Motor neuron (in vitro differentiated cells): ENCODE measurements around the gene GAREM1. TPM values are rescaled to one million over a fixed set of nuclear protein-coding genes. Genes with fewer than 3 reads are reported as not detected.

Experiments used
- ATAC-seq, 8 experiments: fragments of 200-7000 bp; cut with Tn5 transposase; replicated peaks in 6 of 8; 2 replicates each; pipeline ENCODE4 v1.8.0; 2021; ENCODE audit warnings: mild to moderate bottlenecking in 8 of 8, moderate library complexity in 8 of 8
- H3K27ac ChIP-seq, 2 donors: fragments of 250-450 bp; sonication (Bioruptor Pico); 2 replicates each; pipeline ENCODE4 v1.9.0; 2021; ENCODE audit warnings: antibody characterized with exemption in 2 of 2, mild to moderate bottlenecking in 2 of 2, moderate library complexity in 1 of 2
- H3K4me1 ChIP-seq, 2 donors: fragments of 250-450 bp; sonication (Bioruptor Pico); replicated peaks in 1 of 2; 2 replicates each; pipeline ENCODE4 v1.6.1; 2021; ENCODE audit warnings: antibody characterized with exemption in 2 of 2, mild to moderate bottlenecking in 2 of 2, moderate library complexity in 1 of 2
- H3K4me3 ChIP-seq, 5 donors: fragments of 250-450 bp; sonication (Bioruptor Pico); 2 replicates each; pipeline ENCODE4 v1.9.0; 2021; ENCODE audit warnings: antibody characterized with exemption in 5 of 5, mild to moderate bottlenecking in 5 of 5, moderate library complexity in 4 of 5
- WGBS, 10 experiments: fragments of 450-650 bp; shearing (Covaris generic); methylation state at CpG; one replicate each; pipeline ENCODE4 v1.0.0; 2022; 5-methylcytosine and 5-hydroxymethylcytosine counted together
- in situ Hi-C, 9 experiments: fragments of 400-800 bp; cut with MboI; loops; one replicate each; pipeline ENCODE4 v1.15.0; 2021; ENCODE audit warnings: low sequenced_read_pairs in 9 of 9, low pct_unique_long_range_greater_than_20kb in 2 of 9; ENCODE audit not compliant: unreplicated experiment in 9 of 9
- total RNA-seq, 8 experiments: library from RNA; unstranded; fragments of 300-600 nt; gene quantifications; 2 replicates each; pipeline versions ENCODE4 v1.2.3 to v1.2.4, GENCODE V29; 2022

The GAREM1 gene
- total RNA-seq, 8 experiments from 2014 or later, result 1.3 to 17.7 (median 3.6) TPM

DNA sequence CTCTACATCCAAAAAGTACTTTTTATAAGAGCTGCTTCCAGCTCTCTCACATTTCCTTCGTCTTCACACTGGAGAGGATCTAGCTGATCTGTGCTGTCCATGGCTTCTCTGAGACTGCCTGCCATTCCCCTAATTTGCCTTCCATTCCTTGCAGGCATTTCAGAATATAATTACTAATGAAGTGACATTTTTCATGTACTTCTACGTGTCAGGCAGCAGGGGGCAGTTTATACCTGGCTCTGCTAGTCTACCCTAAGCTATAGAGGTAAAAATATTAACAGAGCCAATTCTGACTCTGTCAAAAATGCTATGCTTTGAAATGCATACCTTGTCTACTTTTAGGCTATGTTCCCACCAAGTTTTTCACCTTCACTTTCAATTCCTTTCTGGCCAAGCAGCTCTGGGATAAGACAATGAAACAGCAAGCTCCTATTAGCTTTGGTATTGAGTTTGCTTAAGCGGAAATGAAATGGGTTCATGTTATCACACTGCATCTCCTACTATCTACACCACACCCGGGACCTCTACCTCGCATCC lies 198.9 kb downstream of the GAREM1 start:
- no peaks in the 10 kb centered on the region for H3K4me1 ChIP-seq
- peak in 6 of 8 experiments; percentile 32 to 91 (median 72) for ATAC-seq
- WGBS, 10 experiments, result 0 to 80% (median 62%) methylated on average over 1 to 5 of the region's 5 CpGs; no CpG with 5 or more reads in 2 of the 10 experiments
- no peak overlapping the region for H3K4me3 ChIP-seq
- no peak overlapping the region for H3K27ac ChIP-seq
- in situ Hi-C loops, result loop anchor here in 2 of 9 experiments (10.0 to 25.0 kb wide), 2 partner anchors 109 to 283 kb away; no protein-coding TSS in a partner anchor

DNA sequence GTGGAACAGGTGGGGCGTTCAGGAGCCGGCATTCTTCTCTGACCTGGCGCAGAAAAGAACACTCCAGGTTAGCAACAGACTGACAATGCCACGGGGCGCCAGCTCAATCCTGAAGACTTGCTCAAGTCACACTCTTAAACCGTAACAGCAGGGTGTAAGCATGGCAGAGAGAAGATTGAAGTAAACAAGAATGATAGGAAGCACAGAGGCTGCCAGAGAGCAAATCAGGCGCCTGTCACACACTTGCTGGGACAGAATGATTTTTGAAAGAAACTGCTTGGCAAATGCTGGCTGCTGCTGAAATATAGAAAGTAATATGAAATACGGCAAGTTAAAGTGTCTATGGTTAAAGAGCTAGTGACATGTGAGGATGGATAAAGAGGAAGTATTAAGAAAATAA lies 200.3 kb downstream of the GAREM1 start:
- H3K27ac ChIP-seq, result no peak overlapping the region
- no peaks in the 10 kb centered on the region for H3K4me1 ChIP-seq
- H3K4me3 ChIP-seq, result no peak overlapping the region
- no peak for ATAC-seq
- in situ Hi-C loops, result loop anchor here in 2 of 9 experiments (10.0 to 25.0 kb wide), 2 partner anchors 108 to 284 kb away; no protein-coding TSS in a partner anchor
- WGBS, 10 experiments, result 41 to 100% (median 90%) methylated on average over 2 to 7 of the region's 8 CpGs; no CpG with 5 or more reads in 1 of the 10 experiments

DNA sequence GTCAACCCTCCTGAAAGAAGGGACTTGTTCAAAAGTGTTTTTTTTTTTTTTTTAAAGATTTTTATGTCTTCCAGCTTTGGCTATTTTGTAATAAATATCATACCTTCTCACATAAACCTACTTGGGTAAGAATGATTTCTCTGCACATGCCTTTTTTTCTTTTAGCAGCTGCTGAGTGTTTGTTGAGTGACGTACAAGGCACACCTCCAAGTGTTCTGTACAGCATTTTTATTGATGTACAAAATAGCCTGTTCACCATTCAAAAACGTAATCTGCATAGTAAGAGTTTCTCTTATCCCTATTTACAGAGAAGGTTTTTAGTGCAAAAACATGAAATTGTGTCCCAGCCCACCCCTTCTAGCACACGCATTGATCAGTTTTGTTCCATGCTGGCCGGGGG lies 203.2 kb downstream of the GAREM1 start:
- no peak for ATAC-seq
- WGBS, 10 experiments, result 71 to 100% (median 90%) methylated on average over 1 to 4 of the region's 4 CpGs
- in situ Hi-C loops, result loop anchor here in 1 of 9 experiments (25.0 kb wide), 1 partner anchor 105 kb away; no protein-coding TSS in a partner anchor

DNA sequence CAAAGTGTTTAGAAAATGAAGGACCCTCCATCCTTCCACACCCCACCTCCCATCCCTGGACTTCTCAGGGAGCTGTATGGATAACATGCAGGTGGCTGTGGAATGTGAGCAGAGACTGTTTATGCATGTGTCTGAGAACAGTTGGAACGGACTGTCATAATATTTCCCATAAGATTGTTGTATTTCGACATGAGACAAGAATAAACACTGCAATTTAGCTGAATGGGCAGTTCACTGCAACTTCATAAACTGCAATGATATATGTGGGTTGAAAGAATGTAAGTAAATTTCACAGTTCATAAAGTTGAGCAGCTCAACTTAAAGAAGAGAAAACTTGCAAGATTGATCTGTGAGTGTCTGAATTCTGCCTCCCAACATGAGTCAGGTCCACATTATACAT lies 206.3 kb downstream of the GAREM1 start:
- in situ Hi-C loops, result loop anchor here in 1 of 9 experiments (25.0 kb wide), 1 partner anchor 102 kb away; no protein-coding TSS in a partner anchor
- no peak for ATAC-seq
- Histone ChIP-seq H3K27ac (no peak overlapping the region), H3K4me3 (no peak overlapping the region), H3K4me1 (no peaks in the 10 kb centered on the region)
- WGBS, 10 experiments, result 33 to 93% (median 80%) methylated on average over 1 to 2 of the region's 2 CpGs; no CpG with 5 or more reads in 2 of the 10 experiments

More for the DNA sequence above, 203.2 kb downstream of the GAREM1 start:
- Histone ChIP-seq H3K4me3 (no peak overlapping the region), H3K4me1 (no peaks in the 10 kb centered on the region), H3K27ac (no peak overlapping the region)

DNA sequence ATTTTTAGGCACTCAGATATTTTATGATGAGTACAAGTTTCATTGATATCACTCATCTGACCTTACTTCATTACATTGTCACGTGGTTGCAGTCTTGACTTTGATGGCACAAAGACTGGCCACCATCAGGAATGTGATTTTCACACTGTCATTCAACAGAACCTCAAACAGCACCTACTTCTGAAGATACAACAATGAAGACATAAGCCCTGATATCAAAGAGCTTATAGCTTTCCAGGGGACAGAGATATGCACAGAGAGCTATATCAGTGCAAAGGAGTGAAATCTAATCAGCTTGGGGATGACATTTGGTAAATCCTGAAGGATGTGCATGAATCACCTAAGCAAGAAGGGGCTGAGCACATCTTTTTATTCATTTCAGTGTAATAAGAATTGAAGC lies 208.6 kb downstream of the GAREM1 start:
- ATAC-seq, result no peak
- no peak overlapping the region for H3K27ac ChIP-seq
- H3K4me3 ChIP-seq, result no peak overlapping the region
- H3K4me1 ChIP-seq, result no peaks in the 10 kb centered on the region
- 0 to 100% (median 52%) methylated on average over 1 of the region's 1 CpG; no CpG with 5 or more reads in 4 of the 10 experiments for WGBS, 10 experiments
- in situ Hi-C loops, result loop anchor here in 1 of 9 experiments (25.0 kb wide), 1 partner anchor 100 kb away; no protein-coding TSS in a partner anchor

DNA sequence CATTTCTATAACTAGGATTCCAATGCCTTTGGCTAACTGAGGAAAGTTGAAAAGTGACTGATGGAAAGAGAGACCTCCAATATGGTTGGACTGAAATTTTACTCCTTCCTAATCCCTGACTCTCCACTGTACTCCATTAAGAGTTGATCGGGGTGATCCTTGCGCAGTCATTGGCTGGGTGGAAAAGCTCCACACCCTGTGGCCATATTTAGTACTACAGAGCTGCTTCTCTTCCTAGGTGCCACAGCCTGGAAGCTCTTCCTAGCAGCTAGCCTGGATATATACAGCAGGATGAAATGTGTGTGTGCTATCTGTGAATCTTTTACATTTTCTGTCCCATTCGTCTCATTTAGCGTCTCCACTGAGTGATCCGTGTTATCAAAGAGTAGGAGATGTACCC lies 209.7 kb downstream of the GAREM1 start:
- in situ Hi-C loops, result loop anchor here in 1 of 9 experiments (25.0 kb wide), 1 partner anchor 99 kb away; no protein-coding TSS in a partner anchor

DNA sequence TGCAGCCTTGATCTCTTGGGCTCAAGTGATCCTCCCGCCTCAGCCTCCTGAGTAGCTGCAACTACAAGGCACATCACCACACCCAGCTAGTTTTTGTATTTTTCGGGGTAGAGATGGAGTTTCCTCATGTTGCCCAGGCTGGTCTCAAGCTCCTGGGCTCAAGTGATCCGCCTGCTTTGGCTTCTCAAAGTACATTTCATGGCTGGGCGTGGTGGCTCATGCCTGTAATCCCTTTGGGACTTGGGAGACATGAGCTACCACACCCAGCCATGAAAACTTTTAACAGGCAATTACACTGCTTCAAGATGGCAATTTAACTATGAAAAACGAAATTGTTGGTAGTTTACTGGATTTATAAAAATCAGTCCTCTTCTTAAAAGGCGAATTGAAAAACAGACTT lies 211.1 kb downstream of the GAREM1 start:
- peak in 2 of 8 experiments; percentile 29 to 70 for ATAC-seq

More for the DNA sequence above, 209.7 kb downstream of the GAREM1 start:
- 70 to 100% (median 99%) methylated on average over 1 to 5 of the region's 5 CpGs for WGBS, 10 experiments
- Histone ChIP-seq H3K4me3 (no peak overlapping the region), H3K4me1 (no peaks in the 10 kb centered on the region), H3K27ac (no peak overlapping the region)
- peak in 1 of 8 experiments; percentile 36 for ATAC-seq

DNA sequence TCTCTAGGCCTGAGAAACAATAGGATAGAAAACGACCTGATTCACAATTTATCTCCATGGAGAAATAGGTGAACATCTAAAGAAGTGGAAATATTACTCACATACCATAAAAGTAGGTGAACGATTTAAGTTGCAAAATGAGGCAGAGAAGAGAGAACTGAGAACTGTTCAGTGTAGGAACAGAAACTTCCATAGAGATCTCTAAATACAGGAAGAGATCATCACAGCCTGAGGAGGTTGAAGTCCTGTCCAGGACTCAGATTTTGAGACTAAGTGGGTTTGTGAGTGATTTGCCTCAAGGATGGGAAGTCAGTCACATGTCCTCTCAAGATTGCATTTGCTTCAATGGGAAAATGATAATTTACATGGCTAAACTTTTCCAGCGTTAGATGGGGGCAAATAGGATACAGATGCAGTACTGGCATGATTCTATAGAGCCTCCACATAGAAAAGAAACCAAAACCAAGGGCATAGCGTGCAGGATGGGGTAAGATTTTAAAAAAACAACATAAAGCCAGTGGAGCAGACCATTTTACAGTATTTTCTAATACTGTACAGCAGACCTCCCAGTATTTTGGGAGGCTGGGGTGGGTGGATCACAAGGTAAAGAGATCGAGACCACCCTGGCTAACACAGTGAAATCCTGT lies 212.0 kb downstream of the GAREM1 start:
- Histone ChIP-seq H3K27ac (no peak overlapping the region), H3K4me1 (no peaks in the 10 kb centered on the region), H3K4me3 (no peak overlapping the region)
- in situ Hi-C loops, result loop anchor here in 1 of 9 experiments (25.0 kb wide), 1 partner anchor 96 kb away; no protein-coding TSS in a partner anchor
- no peak for ATAC-seq
- 11 to 81% (median 44%) methylated on average over 1 to 5 of the region's 5 CpGs; no CpG with 5 or more reads in 1 of the 10 experiments for WGBS, 10 experiments

More for the DNA sequence above, 211.1 kb downstream of the GAREM1 start:
- H3K4me3 ChIP-seq, result no peak overlapping the region
- in situ Hi-C loops, result loop anchor here in 1 of 9 experiments (25.0 kb wide), 1 partner anchor 97 kb away; no protein-coding TSS in a partner anchor
- H3K27ac ChIP-seq, result no peak overlapping the region
- no peaks in the 10 kb centered on the region for H3K4me1 ChIP-seq
- 0 to 100% (median 71%) methylated on average over 1 to 5 of the region's 6 CpGs; no CpG with 5 or more reads in 1 of the 10 experiments for WGBS, 10 experiments

DNA sequence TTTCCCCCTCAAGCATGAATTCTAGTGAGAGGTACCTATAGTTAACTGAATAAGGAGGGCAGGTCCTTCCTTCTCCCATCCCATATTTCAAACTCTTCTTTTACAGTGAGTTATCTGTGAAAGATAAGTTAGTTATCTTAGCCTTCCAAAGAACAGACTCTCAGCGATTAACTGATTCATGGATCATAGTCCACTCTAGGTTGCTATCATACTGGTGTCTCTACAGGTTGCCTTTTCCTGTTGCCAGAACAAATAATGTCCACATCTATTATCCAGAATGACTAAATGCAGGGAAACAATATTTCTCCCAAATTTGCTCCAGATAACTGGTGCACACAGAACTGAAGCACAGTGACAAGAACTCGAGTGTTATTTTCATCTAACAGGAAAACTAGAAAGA lies 212.5 kb downstream of the GAREM1 start:
- 23 to 100% (median 60%) methylated on average over 1 to 2 of the region's 2 CpGs; no CpG with 5 or more reads in 2 of the 10 experiments for whole genome bisulfite sequencing, 10 experiments
- ATAC-seq, result no peak
- no peak overlapping the region for H3K4me3 ChIP-seq
- in situ Hi-C loops, result loop anchor here in 1 of 9 experiments (25.0 kb wide), 1 partner anchor 96 kb away; no protein-coding TSS in a partner anchor
- H3K27ac ChIP-seq, result no peak overlapping the region
- H3K4me1 ChIP-seq, result no peaks in the 10 kb centered on the region

DNA sequence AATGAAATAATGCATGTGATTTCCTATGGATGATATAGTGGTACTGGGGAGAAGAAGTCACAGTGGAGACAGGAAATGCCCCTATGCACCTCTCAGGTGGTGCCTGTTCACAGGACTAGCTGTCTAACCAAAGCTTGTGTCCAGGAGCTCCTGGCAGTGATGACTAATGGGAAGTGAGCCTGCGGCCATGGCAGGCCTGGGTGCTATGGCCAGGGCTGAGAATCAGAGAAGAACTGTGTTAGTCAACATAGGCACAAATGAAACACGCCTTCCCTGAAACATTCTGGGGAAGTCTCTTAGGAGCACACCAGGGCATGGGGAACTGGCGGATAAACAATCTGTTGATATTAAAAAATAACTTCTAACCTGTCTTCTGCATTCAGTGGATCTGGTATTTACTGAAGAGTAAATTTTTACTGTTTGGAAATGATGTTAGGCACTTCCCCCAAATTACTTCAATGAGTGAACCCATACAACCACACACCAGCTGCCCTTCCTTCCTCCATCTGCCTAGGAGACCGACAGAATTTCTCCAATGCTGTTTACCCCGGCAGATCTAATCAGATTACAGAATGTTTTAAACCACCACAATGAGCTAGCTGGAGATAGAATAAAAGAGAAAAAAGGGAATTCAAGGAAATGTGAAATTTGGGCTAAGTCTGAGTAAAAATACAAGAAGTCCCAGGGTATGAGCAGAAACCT lies 213.4 kb downstream of the GAREM1 start:
- in situ Hi-C loops, result loop anchor here in 1 of 9 experiments (25.0 kb wide), 1 partner anchor 95 kb away; no protein-coding TSS in a partner anchor
- peak in 1 of 8 experiments; percentile 64 for ATAC-seq
- no peak overlapping the region for H3K4me3 ChIP-seq
- WGBS, 10 experiments, result 33 to 100% (median 90%) methylated on average over 1 to 3 of the region's 5 CpGs; no CpG with 5 or more reads in 2 of the 10 experiments
- H3K4me1 ChIP-seq, result no peaks in the 10 kb centered on the region
- no peak overlapping the region for H3K27ac ChIP-seq

DNA sequence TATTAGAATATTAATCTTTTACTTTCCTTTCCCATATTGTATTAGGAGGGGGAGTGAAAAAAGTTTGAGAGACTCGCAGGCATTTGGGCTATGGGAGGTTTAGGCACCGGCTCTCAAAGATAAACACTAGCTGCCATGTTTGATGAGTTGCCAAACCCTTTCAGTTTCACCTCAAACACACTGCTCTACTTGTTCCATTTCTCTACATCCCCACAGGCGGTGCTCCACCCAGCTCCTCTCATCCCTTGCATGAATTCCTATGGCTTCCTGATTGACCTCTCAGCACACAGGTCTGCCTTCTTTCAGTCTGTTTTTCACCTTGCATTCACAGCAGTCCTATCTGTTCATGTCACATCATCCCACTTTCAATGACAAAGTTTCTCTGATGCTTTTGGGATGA lies 215.1 kb downstream of the GAREM1 start:
- Histone ChIP-seq H3K4me3 (no peak overlapping the region), H3K27ac (no peak overlapping the region), H3K4me1 (no peaks in the 10 kb centered on the region)
- in situ Hi-C loops, result loop anchor here in 1 of 9 experiments (25.0 kb wide), 1 partner anchor 93 kb away; no protein-coding TSS in a partner anchor
- peak in 2 of 8 experiments; percentile 12 to 48 for ATAC-seq
- 39 to 100% (median 86%) methylated on average over 1 to 3 of the region's 3 CpGs; no CpG with 5 or more reads in 3 of the 10 experiments for WGBS, 10 experiments

DNA sequence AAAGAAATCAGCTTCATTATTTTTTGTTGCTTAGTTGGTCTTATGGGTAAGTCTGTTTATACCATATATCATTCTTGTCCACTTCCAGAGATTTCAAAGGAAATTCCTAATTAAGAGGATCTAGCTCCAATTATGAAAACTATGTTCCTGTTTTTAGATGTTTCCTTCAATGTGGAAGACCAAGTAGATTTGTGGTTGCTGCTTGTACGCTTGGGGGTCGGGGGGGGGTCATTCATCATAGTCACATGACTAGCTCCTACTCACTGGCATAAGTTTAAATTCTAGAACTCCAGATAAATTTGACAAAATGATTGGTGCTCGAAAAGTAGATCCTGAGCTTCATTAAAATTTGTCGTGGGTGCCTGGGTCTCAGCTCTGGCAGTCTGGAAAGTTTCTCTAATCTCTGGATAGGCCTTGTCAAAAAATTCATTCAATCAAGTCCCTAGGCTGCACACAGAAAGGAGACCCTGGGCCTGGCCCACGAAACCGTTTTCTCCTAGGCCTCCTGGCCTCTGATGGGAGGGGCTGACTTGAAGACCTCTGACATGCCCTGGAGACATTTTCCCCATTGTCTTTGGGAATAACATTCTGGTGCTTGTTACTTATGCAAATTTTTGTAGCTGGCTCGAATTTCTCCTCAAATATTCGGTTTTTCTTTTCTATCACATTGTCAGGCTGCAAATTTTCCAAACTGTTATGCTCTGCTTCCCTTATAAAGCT lies 218.4 kb downstream of the GAREM1 start:
- ATAC-seq, result no peak
- H3K4me1 ChIP-seq, result no peaks in the 10 kb centered on the region
- H3K4me3 ChIP-seq, result no peak overlapping the region
- in situ Hi-C loops, result loop anchor here in 1 of 9 experiments (25.0 kb wide), 1 partner anchor 90 kb away; no protein-coding TSS in a partner anchor
- WGBS, 10 experiments, result 4 to 90% (median 66%) methylated on average over 1 to 8 of the region's 8 CpGs
- H3K27ac ChIP-seq, result no peak overlapping the region
